ENCODE data around the gene SMC3.
A peak's percentile ranks its signal among the peaks of the same experiment; 100 is the strongest.
"Not testable (repeated sequence)": the region's sequence is repeated elsewhere in the genome, so short reads cannot be mapped to it uniquely, and the experiment has no call there.

SMC3 gene

DNA sequence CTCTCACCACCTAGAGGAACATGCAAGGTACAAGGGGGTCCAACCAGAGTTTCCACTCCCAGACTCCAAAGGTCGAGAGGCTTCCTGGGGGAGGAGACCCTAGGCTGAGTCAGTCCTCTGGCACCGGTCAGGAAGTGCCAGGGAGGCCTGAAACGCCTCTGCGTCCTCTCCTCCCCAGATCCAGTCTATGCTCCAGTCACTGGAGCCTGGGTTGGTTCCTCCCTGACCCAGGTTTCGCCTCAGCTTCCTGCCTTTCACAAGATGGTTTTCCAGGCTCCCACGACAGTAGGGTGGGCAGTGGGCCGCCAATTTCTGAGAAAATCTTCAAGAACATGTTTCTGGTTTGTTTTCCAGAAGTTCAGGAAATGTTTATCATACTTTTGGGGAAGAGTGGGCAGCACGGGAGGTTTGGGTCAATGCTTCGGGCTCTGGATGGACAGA lies 39.7 kb upstream of the SMC3 start:
- DNase-seq (ENCODE audit: low spot score), result no peak
- TF ChIP-seq CTCF (IDR thresholded peaks at IDR 0.05; ENCODE audit: extremely low read depth, missing control alignments), result no peak

GRCh38 chr10:110528224-110528996 lies 39.1 kb upstream of the SMC3 start:
- no peak for TF ChIP-seq CTCF (IDR thresholded peaks at IDR 0.05; ENCODE audit: extremely low read depth, missing control alignments)
- no peak for DNase-seq (ENCODE audit: low spot score)

DNA sequence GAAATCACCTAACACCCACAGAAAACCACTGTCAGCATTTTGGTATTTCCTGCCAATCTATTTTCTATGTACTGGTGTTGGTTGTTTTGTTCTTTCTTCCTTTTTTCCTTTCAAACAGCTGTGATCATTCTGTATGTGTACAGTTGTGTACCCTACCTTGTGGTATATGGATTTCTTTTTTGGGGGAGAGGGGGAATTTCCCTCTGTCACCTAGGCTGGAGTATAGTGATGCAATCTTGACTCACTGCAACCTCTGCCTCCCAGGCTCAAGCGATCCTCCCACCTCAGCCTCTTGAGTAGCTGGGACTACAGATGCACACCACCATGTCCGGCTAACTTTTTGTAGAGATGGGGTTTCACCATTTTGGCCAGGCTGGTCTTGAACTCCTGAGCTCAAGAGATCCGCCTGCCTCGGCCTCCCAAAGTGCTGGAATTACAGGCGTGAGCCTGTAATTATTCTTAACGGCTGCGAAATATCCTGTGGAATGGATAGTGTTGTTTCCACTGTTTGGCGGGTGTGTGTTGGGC lies 38.4 kb upstream of the SMC3 start:
- DNase-seq (ENCODE audit: low spot score), result peak; percentile 59

DNA sequence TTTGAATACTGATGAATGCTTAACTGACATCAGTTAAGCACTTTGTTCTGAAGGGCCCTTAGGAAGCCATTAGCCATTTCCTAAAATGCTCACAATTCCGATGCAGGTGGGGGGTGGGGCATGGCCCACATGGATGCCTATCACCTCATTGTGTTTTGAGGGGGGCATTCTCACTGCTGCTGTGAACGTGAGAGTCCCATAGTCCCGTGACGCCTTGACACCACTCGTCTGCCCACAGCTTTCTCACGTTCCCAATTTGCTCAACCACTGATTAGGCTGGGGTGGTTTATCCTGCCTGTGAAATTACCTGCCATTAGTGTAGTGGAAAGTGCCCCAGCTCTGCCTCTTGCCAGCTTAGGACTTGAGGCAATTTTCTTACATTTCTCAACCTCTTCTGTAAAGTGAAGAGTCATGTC lies 37.9 kb upstream of the SMC3 start:
- peak; percentile 31 for DNase-seq (ENCODE audit: low spot score)
- no peak for TF ChIP-seq CTCF (IDR thresholded peaks at IDR 0.05; ENCODE audit: extremely low read depth, missing control alignments)

DNA sequence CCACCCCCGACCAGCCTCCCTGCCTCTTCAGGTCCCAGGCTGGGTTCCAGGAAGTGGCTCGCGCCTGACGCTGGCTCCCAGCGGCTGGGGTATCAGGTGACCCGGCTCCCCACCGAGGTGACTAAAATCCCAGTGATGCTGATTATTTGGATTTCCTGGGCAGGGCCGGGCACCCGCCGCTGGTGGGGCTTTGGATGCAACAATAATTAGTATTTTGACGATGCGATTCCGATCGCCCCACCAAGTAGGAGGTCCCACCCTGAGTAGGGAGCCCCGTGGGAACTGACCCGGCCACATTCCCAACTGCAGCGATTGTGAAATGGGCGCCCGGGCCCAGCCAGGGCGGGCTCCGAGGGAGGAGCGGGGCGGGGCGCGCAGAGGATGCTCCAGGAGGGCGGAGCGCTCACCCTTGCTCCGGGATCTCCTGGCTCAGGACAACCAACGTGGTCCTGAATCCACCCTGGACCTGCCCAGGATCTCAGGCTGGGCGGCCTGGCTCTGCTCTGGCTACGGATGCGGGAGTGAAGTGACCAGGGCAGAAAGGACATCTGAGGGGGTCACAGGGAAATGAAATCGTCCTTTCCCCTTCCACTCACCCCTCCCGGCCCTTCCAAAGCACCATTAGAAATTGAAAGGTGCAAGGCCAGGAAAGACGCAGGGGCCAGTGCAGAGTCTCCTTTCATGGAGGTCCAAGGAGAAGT lies 37.2 kb upstream of the SMC3 start:
- DNase-seq (ENCODE audit: low spot score), result no peak
- no peak for TF ChIP-seq CTCF (IDR thresholded peaks at IDR 0.05; ENCODE audit: extremely low read depth, missing control alignments)

DNA sequence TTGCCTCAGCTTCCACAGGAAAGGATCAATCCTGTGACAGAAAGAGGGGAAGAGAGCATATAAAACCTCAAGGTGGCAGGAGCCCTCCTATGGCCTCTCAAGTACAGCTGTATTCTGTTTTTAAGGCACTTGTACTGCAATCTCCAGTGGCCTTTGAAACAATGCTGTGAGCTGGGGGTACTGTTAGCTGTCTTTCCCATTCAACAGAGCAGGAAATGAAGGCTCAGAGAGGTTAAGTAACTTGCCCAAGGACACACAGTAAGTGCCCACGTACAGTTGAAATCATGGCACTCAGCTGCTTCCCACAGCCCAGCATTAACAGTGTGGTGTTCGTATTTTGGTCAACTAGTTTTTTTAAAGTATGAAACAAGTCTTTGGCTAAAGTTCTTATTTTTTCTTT lies 35.8 kb upstream of the SMC3 start:
- no peak for TF ChIP-seq CTCF (IDR thresholded peaks at IDR 0.05; ENCODE audit: extremely low read depth, missing control alignments)
- DNase-seq (ENCODE audit: low spot score), result no peak

DNA sequence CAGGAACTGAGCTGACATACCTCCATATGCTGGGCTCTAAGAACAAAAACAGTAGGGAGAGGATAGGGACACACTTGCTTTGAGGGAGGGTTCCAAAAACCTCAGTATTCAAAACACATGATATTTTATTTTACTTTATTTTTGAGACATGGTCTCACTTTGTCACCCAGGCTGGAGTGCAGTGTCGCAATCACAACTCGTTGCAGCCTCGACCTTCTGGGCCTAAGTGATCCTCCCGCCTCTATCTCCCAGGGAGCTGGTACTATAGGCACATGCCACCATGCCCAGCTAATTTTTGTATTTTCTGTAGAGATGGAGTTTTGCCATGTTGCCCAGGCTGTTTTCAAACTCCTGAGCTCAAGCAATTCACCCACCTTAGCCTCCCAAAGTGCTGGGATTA lies 34.9 kb upstream of the SMC3 start:
- DNase-seq (ENCODE audit: low spot score), result not testable (repeated sequence)

GRCh38 chr10:110533149-110533548 lies 34.3 kb upstream of the SMC3 start:
- no peak for DNase-seq (ENCODE audit: low spot score)

More at GRCh38 chr10:110533149-110533548, 34.3 kb upstream of the SMC3 start:
- no peak for TF ChIP-seq CTCF (IDR thresholded peaks at IDR 0.05; ENCODE audit: extremely low read depth, missing control alignments)
